H7 (cell line): ENCODE data around the gene IQGAP3. TPM values are rescaled to one million over a fixed set of nuclear protein-coding genes. Genes with fewer than 3 reads are reported as not detected.

Experiments used
- DNase-seq: peaks from one replicate; pipeline ENCODE4 v3.0.0; 2012
- H3K27me3 ChIP-seq: 2 replicates; pipeline ENCODE4 v1.6.0; 2011; ENCODE audit warnings: mild to moderate bottlenecking, low read length; ENCODE audit not compliant: control insufficient read depth, insufficient read depth
- H3K36me3 ChIP-seq: replicated peaks from 2 replicates; pipeline ENCODE4 v1.5.1; 2011; ENCODE audit warnings: low read length; ENCODE audit not compliant: control insufficient read depth, insufficient read depth
- H3K4me3 ChIP-seq: 2 replicates; pipeline ENCODE4 v1.5.1; 2011; ENCODE audit warnings: low read depth, mild to moderate bottlenecking, control low read depth, low read length, moderate library complexity; ENCODE audit not compliant: insufficient read depth
- total RNA-seq: library from RNA; depleted of rRNA; stranded (reverse); fragments of >200 nt; shearing (Covaris generic); gene quantifications from 2 replicates; pipeline ENCODE4 v1.2.3, GENCODE V29; 2014

IQGAP3 gene
- total RNA-seq, 1 experiment from 2014 or later, result 36.8 TPM

GRCh38 chr1:156533568-156534220 lies 38.7 kb downstream of the IQGAP3 start:
- no peak for DNase-seq
- peaks cover 38% of the 10 kb centered on the region for H3K36me3 ChIP-seq
- no peak overlapping the region for H3K4me3 ChIP-seq
- no peaks in the 10 kb centered on the region for H3K27me3 ChIP-seq

- peaks cover 40% of the 10 kb centered on the region for H3K36me3 ChIP-seq
- H3K27me3 ChIP-seq, result no peaks in the 10 kb centered on the region
- no peak overlapping the region for H3K4me3 ChIP-seq
- DNase-seq, result no peak
Measured at GRCh38 chr1:156532374-156532773, 40.0 kb downstream of the IQGAP3 start.

- no peak for DNase-seq
- no peak overlapping the region for H3K4me3 ChIP-seq
- peaks cover 36% of the 10 kb centered on the region for H3K36me3 ChIP-seq
- H3K27me3 ChIP-seq, result no peaks in the 10 kb centered on the region
Measured at GRCh38 chr1:156530006-156530405, 42.4 kb downstream of the IQGAP3 start.

- Histone ChIP-seq H3K36me3 (peaks cover 32% of the 10 kb centered on the region), H3K27me3 (no peaks in the 10 kb centered on the region), H3K4me3 (no peak overlapping the region)
- no peak for DNase-seq
Measured at GRCh38 chr1:156528875-156529425, 43.4 kb downstream of the IQGAP3 start.

- Histone ChIP-seq H3K27me3 (no peaks in the 10 kb centered on the region), H3K4me3 (no peak overlapping the region), H3K36me3 (peaks cover 26% of the 10 kb centered on the region)
- DNase-seq, result no peak
Measured at GRCh38 chr1:156528231-156528630, 44.1 kb downstream of the IQGAP3 start.

GRCh38 chr1:156527584-156527983 lies 44.8 kb downstream of the IQGAP3 start:
- Histone ChIP-seq H3K27me3 (no peaks in the 10 kb centered on the region), H3K4me3 (no peak overlapping the region), H3K36me3 (peaks cover 21% of the 10 kb centered on the region)
- DNase-seq, result no peak

GRCh38 chr1:156525856-156526489 lies 46.4 kb downstream of the IQGAP3 start:
- peak; percentile 71 for DNase-seq
- no peaks in the 10 kb centered on the region for H3K27me3 ChIP-seq
- no peak overlapping the region for H3K4me3 ChIP-seq
- H3K36me3 ChIP-seq, result peaks cover 16% of the 10 kb centered on the region

- Histone ChIP-seq H3K27me3 (no peaks in the 10 kb centered on the region), H3K36me3 (peaks cover 13% of the 10 kb centered on the region), H3K4me3 (no peak overlapping the region)
- no peak for DNase-seq
Measured at GRCh38 chr1:156525071-156525501, 47.3 kb downstream of the IQGAP3 start.

GRCh38 chr1:156524481-156524869 lies 47.9 kb downstream of the IQGAP3 start:
- no peak for DNase-seq
- Histone ChIP-seq H3K4me3 (no peak overlapping the region), H3K27me3 (no peaks in the 10 kb centered on the region)

GRCh38 chr1:156523801-156524480 lies 48.4 kb downstream of the IQGAP3 start:
- DNase-seq, result no peak
- H3K4me3 ChIP-seq, result no peak overlapping the region
- peaks cover 7% of the 10 kb centered on the region for H3K36me3 ChIP-seq
- no peaks in the 10 kb centered on the region for H3K27me3 ChIP-seq

More at GRCh38 chr1:156524481-156524869, 47.9 kb downstream of the IQGAP3 start:
- H3K36me3 ChIP-seq, result peaks cover 10% of the 10 kb centered on the region

- DNase-seq, result no peak
- H3K36me3 ChIP-seq, result peaks cover 2% of the 10 kb centered on the region; the same call in 1 of the 2 replicates
- no peak overlapping the region for H3K4me3 ChIP-seq
- no peaks in the 10 kb centered on the region for H3K27me3 ChIP-seq
Measured at GRCh38 chr1:156522443-156522970, 49.9 kb downstream of the IQGAP3 start.

GRCh38 chr1:156517748-156518147 lies 54.6 kb downstream of the IQGAP3 start:
- H3K27me3 ChIP-seq, result no peaks in the 10 kb centered on the region
- H3K4me3 ChIP-seq, result no peak overlapping the region
- H3K36me3 ChIP-seq, result no peaks in the 10 kb centered on the region
- DNase-seq, result no peak

GRCh38 chr1:156516821-156517220 lies 55.5 kb downstream of the IQGAP3 start:
- no peak for DNase-seq
- no peak overlapping the region for H3K4me3 ChIP-seq
- H3K27me3 ChIP-seq, result no peaks in the 10 kb centered on the region
- H3K36me3 ChIP-seq, result no peaks in the 10 kb centered on the region

GRCh38 chr1:156515956-156516355 lies 56.4 kb downstream of the IQGAP3 start:
- H3K27me3 ChIP-seq, result no peaks in the 10 kb centered on the region
- DNase-seq, result no peak
- H3K4me3 ChIP-seq, result no peak overlapping the region
- no peaks in the 10 kb centered on the region for H3K36me3 ChIP-seq
